Ecto neural progenitor cell (in vitro differentiated cells): ENCODE measurements around the gene MBL2.

Experiments used
- DNase-seq: peaks from one replicate; pipeline ENCODE4 v3.0.0-alpha.2; 2018; ENCODE audit warnings: low spot score

Gene MBL2

DNA sequence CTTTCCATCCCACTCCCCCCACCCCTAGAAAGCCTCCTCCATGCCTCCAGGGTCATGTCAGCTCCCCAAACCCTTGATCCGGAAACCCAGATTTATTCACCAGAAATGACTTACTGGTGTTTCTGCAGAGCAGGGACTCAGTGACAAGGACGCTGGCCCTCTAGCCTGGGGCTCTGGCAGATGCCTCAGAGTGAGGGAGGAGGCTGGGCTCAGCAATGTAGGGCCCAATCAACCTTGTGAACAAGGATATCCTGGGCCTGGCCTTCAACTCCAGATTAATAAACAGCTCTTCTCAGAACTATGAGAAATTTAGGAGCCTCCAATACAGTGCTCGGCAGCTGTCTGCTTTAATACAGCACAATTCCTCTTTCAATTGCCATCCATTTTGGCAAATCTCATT lies at the start of gene MBL2:
Gene MBL2 (minus strand): TSS at position 162 of the 400 bp plus-strand sequence. CDS start 1,149 bp downstream, outside the sequence.
- DNase-seq = no peak

DNA sequence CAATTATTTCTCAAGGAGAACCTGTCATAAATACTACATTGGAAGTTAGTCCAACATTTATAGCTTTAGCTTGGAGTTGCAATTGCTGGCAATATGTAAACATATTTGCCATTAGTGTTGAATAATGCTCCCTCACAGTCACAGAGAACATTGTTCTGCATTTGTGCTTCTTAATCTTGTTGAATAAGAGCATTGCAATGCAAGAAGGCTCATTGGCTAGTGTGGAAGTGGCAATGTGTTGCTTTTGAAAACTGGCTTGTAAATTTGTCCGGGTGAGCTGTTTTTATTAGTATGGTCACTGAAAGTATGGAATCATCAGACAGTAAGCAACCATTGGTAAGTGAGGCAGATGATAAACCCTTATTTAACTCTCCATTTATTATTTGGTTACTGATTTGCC lies 47.7 kb upstream of the MBL2 start:
- no peak for DNase-seq

DNA sequence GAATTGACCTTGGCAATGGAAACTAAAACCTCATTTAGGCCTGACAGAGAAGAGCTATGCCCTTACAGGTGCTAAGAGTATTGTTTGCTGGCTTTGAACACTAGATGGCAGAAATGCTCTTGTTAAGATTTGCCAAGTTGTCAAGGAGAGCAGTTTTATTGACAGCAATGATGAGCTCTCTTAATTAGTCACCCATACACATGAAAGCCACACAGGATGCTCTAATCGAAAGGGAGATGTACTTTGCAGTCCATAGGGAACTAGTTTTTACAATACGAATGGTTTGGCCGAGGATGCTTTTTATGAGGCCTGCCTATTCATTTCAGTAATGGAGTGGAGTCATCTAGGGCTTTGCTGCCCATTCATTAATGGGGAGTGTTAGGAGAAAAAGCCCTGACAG lies 45.4 kb upstream of the MBL2 start:
- no peak for DNase-seq

DNA sequence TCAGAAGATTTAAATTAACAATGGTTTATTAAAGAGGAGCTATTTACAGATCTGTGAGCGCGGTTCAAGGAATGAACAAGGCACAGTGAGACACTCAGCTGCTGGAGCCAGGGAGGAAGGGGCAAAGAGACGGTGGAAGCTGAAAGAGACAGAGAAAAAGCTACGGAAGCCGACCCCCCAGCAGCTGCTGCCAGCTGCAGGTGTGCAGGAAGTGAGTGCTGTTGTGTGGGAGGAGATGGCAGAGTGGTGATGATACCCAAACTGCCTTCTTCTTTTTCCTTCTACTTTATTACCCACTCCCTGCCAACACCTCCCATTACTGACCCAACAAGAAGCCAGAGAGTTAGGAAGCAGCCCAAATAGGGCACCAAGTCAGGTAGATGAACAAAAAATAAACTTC lies 41.9 kb upstream of the MBL2 start:
- no peak for DNase-seq

DNA sequence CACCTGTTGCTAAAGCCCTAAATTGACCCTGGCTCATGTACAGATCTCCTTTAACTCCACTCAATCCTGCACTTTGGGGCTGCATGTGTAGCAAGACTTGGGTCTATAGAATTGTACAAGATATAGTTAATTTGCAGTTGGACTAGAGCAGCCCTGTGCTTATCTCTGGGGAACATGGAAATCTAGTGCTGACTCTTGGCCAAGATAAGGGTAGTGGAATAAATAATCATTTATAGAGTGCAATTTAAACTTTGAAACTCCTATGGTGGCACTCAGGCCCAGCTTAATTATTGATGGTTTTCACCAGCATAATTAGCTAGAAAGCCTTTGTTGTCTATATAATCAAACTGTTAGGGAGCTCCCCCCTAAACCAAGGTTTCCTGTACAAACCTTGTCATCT lies 39.2 kb upstream of the MBL2 start:
- no peak for DNase-seq

DNA sequence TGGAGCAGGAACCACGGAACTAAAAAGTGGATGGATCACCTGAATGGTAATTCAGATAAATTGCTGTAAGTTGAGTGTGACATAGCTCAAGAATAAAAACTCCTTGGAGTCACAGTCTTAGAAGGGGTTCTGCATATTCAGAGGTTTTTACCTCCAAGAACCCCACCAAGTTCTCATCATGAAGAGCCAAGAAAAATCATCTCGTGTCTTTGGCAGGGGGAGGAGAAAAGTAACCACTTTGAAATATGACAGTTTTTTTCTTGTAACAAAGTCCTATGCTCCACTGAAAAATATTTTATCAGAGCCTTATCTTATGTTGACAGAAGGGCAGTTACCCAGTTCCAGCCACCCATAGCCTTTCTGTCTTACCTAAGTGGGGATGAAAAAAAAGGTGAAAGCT lies 38.2 kb upstream of the MBL2 start:
- DNase-seq = no peak

DNA sequence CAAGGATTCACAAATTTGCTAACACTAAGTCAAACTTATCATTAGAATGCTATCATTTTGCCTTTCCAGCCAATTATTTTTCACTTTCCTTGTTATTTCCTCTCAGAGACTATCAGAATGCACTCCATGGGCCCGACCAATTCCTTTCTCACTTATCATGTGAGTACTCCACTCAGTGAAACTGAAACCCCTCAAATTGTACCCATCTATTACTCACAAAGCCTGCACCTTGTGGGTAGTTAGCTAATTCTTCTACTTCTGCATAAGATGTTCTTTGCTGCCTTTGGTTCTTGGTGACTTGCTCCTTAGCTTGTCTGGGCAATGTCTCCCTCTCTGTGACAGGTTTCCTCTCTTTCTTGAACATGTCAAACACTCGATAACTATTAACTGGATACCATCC lies 35.2 kb upstream of the MBL2 start:
- DNase-seq = no peak

DNA sequence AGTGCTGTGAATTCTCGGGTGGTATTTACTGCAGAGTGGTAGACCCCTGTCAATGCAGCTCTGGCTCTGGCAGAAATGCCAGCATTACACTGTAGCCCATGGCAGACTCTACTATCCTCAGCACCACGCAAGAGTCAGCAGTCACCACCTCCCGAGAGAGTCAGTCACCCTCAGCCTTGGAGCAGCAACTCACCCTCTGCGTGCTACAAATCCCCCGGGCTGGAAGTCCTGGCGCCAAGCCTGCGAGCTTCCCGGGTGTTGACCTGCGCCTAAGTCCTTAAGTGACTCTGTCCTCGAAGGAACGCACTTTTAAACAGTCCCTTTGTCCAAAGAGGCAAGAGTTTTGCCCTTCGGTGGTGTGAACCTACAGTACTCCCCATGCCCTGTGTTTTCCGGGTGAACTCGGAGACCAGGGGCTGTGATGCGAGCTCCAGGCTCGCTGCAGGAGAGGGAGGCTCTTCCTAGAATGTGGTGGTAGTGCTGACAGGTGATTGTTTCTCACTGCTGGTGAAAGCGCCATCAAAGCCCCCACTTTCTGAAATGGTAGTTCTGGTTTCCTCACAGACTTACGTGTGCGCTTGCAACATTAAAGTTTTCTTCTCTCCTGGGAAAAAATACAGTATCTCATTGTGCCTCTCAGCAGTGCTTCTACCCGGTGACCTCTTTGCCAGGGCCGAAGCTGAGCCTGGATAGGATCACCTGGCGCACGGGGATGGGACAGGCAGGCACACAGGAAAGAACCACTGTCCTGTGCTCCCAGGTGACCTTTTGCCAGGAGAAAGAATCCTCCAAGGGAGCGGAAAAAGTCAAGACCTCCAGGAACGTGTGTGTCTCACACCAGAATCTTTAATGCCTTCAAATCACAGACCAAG lies 33.1 kb upstream of the MBL2 start:
- DNase-seq = no peak

DNA sequence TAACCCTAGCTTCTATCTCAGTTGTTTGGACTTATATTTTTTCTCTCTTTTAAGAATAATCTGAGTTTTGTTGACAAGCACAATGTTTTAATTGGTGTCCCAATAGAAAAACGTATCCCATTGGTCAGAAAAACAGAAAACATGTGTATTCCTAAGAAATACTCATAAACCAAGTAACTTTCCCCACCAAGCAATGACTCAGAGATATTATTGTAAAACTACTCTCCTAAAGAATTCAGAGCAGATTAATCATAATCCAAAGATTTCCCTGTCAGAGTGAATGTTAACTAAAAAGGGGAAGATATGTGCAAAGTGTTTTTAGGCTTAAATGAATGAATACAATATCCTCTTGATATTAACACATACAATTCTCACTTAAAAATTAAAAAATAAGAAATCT lies 29.4 kb upstream of the MBL2 start:
- DNase-seq = no peak

DNA sequence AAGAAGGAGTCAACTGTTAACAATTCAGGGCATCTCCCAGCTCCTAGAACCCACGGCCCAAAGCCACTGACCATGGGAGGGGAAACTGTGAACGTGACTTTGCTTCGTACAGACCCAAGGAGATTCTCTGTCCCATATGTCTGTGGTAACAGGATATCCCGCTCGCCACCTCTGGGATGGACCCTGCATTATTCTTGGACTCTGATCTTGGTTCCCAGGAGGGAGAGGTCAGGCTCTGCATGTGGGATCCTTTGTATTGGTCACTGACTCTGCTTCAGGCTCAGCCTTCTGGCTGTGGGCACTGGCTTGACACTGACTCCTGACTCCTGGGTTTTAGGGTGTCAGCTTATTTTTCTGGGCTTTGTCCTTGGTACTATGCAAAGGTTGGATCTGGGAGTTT lies 13.5 kb upstream of the MBL2 start:
- DNase-seq = no peak

DNA sequence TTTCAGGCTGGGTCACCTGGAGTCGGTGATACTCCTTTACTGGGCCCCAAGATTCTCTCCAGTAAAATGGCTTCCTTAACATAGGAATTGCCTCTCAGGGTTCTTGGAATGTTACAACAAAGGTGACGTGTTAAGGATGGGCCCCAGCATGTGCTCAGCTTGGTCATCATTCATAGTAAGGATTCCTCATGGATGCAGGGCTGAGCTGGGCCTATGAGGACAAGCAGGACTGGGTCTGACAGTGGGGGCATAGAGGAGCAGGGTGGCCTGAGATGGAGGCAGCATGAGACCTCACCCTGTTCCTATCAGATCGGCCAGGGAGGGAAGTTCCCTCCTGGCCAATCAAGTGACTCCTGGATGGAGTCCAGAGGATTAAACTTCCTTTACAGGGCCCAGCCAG lies 12.8 kb upstream of the MBL2 start:
- no peak for DNase-seq

DNA sequence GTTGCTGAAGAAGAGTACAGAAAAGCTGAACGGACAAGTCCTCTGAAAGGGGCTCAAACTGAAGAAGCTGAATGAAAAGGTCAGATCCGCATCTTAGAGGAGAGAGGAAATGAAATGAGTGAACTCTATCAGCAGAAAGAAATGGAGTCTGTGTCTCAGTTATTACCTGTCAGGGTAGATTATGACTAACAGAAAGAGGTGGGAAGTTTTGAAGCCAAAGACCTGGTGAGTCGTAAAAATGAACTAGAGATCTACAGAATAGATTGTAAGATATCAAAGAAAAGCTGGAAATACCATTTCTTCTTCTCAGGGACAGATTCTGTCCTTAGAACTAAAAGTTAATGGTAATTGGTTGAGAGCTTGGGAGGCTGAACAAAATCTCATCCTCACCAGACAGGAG lies 11.1 kb upstream of the MBL2 start:
- no peak for DNase-seq

DNA sequence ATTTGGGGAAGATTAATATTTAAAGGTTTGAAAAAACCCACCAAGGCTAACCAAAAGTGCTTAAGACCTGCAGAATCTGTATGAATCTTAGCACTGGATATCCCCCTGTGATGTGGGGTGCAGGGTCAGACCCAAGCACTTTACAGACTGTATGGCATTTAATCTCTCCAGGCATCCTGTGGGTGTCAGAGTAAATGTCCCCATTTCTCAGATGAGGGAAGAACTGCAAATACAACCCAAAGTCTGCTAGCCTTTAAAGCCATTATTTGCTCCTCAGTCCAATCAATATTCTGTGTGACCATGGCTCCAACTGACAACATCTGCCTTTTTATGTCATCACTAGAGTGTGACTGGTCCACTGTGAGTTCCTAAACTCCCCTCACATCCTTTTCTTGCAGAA lies 10.0 kb upstream of the MBL2 start:
- DNase-seq = no peak

DNA sequence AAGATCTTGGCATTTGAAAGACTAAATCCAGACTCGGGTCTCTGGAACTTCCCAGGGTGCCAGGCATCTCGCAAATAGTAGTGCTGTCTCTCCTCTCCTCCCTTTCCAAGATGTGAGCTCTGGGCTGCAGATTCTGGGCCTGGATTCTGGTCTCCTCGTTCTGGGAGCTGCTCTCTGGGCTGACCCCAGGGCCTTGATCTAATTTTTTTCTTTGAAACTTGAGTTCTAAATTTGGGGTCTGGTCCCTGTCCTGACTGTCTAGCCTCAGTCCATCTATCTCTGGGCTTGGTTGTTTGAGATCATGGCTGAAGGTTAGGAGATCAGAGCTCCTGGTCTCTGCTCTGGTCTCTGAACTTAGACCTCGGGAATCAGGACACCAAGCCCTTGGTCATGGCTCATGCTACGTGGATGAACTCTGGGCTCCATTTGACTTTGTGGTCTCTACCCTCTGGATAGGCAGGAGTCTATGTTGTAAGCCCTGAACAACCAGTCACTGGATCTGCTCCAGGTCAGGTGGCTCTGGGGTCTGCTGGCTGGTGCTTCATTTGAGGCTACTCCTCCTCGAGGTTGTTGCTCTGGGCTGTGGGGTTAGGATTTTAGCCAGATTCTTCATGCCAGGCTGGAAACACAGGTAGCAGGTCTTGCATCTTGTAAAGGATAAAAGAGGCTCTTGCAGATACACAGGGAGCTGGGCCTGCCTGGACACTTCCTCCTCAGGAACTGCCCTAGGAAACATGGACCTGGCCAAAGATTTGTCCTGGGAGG lies 8.0 kb upstream of the MBL2 start:
- DNase-seq = no peak

DNA sequence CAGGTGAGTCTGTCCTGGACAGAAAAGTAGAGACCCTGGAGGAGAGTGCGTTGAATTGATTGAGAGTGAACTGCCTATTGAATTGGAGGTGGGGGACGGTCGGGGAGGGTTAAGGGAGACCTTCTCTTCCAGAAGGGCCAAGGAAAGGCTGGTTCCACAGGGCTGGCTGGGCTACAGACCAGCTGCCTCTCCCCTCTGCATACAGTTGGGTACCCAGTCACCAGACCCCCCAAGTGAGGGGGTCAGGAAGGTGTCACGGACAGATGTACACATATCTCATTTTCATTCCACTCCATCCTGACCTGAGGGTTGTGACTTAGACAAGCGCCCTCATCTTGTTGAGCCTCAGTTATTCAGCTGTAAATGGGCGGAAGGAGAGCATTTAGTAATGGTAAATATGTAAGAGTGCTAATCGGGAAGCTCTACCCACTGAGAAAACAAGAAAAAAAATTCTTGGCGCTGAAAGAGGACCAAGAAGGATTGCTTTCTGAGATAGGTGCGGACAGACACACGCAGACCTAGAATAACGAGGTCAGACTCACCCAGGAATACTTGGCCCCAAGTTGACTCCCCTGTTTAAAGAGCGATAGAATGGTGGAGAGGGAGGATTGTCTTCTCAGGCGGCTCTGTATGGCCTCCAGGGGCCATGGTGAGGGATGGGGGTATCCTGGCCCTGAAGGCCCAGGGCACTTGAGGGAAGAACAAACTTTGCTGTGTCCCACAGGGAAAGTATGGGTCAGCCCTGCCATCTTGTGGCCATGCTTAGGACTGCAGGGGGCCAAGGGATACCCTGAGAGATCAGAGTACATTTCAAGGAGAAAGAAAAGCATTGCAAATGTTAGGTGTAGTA lies 7.2 kb upstream of the MBL2 start:
- DNase-seq = peak; percentile 78

DNA sequence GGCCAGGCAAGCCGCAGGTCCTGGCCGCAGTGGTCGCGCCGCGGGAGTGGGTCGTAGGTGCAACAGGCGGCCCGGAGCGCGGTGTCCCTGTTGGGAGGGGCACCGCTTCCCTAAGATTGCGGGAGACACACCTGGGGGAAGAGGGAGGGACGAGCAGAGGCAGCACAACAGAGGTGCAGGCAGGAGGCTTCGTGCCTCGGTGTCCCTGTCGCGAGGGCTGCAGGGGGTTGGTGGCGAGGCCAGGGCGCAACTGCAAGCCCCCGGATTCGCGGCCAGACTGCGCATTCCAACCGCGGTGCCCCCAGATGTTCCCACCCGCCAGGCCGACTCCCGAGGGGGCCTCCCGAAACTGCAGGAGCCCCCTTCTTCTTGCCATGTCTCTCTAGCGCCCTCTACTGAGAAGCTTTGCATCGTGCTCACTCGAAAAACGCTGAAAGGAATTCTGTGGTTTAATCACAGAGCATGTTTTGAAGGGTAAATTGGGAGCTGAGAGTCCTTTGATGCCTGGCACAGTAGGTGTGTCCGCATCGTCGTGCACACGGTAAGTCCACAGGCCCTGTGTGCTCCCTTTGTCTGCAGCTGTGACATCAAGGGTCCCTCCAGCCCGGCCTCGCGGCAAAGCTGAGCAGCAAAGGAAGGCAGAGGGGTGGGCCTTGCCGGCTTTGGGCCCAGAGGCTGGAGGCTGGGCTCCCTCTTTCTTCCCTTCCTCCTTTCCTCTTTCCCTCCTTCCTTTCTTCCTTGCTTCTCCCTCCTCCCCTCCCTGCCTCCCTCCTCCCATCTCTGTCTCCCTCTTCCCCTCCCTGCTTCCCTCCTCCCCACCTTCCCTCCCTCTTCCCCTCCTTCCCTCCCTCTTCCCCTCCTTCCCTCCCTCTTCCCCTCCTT lies 6.2 kb upstream of the MBL2 start:
- no peak for DNase-seq

DNA sequence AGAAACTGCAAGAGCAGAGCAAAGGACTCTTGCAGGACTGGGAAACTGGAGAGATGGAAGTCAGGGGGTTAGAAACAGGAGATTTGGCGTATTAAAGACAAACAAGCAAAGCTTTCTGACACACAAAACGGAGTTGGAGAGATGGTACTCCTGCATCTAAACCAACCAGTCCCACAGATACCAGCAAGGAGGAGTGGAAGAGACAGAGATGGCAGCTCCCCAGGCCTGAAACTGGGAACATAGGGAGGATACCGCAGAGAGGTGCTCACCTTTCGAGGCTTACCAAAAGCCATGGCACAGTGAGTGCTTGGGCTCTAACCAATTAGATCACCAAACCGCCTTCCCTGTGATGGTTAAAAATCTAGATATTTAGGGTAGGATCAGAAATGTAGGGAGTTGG lies 4.8 kb upstream of the MBL2 start:
- DNase-seq = no peak

DNA sequence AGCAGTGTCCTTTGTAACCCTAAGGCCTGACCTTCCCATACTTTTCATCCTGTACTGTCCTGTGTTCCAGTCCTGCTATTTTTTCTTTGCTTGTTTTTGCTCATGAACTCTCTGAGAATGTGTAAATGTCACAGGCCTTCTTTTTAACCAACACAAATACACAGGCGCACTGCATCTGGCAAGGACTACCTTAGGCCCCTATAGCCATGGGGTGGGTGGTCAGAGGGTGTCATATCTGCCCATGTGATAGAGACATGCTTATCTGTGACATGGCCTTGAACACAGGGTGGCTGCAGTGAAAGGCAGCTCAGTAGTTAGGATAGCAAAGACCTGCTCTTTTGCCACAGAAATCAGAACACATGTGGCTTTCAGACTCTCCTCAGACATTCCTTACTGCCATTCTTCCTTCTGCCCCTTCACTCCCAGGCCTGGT lies 3.9 kb upstream of the MBL2 start:
- DNase-seq = no peak

DNA sequence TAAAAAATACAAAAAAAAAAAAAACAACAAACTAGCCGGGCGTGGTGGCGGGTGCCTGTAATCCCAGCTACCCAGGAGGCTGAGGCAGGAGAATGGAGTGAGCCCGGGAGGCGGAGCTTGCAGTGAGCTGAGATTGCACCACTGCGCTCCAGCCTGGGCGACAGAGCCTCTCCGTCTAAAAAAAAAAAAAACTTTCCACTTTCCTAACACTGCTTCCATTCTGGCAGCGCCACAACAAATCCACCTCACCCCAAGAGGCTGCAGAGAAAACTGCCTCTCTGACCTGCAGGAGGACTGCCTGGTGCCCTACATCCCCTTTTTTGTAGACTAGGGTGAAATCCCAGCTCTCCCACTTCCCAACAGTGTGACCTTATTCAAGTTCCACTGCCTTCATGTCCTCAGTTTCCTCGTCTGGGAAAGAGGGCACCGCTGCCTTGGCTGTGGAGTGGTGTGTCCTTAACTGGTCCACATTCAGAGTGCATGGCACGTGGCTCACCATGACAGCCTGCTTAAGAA lies 2.6 kb upstream of the MBL2 start:
- no peak for DNase-seq

DNA sequence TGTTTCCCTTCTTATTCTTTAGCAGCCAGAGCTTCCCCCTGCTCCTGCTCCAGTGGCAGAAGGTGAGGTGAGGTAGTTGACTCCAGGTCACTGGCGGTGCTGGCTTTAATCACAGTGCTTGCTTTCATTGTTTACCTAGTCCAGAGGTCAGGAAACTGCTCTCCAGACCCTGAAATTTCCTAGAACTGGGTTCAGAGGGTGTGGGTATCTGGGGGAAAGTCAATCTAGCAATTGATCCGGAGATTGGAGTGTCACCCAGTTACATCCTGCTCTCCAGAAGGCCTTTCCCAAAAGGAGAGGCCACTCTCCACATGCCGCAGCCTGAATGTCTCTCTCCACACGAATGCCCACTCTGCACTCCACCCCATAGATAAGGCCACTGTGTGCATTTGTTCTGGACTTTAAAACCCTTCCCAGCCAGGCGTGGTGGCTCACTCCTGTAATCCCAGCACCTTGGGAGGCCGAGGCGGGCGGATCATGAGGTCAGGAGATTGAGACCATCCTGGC lies 2.1 kb upstream of the MBL2 start:
- no peak for DNase-seq

DNA sequence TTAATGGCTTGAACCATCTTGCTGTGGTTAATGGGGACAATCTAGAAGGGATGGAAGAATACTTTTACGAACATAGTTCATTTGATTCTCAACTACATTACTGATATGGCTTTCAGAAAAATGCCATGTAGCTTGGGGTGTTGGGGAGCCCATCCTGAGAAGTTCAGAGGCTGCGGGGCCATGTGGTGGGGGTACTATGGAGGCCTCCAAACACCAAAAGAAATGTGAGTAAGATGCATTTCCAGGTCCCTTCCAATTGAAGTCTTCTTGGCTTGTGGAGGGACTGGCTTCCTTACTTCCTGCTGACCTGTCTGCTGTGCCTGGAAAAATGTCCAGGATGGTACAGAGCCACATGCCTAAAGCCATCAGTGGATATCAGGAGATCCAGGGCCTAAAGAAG lies 1.6 kb upstream of the MBL2 start:
- DNase-seq = no peak
